Measurements from ENCODE around the gene C19orf67.

- no peak for TF ChIP-seq POLR2A (IDR thresholded peaks at IDR 0.05; ENCODE audit: low read length)
- no peak for TF ChIP-seq GATA1 (IDR thresholded peaks at IDR 0.05; ENCODE audit: low read depth, low read length)
Measured at GRCh38 chr19:14053500-14053899, 32.1 kb downstream of the C19orf67 start.

Data from erythroblast (primary cell).